Activated naive CD4-positive, alpha-beta T cell treated with anti-CD3 and anti-CD28 coated beads, Interleukin-2, amount 50 U/mL, for 24 hours (primary cell): ENCODE measurements around the gene DCDC2.
"Not testable (repeated sequence)": the region's sequence is repeated elsewhere in the genome, so short reads cannot be mapped to it uniquely, and the experiment has no call there.

Experiments
- H3K27ac Mint-ChIP-seq: one replicate; pipeline ENCODE4 v1.8.0; 2021; ENCODE audit warnings: mild to moderate bottlenecking, mixed read lengths
- H3K27me3 Mint-ChIP-seq: one replicate; pipeline ENCODE4 v1.8.0; 2021; ENCODE audit warnings: mixed read lengths
- H3K36me3 Mint-ChIP-seq: one replicate; pipeline ENCODE4 v1.8.0; 2021; ENCODE audit warnings: mixed read lengths
- H3K4me1 Mint-ChIP-seq: one replicate; pipeline ENCODE4 v1.8.0; 2021; ENCODE audit warnings: mixed read lengths
- H3K4me3 Mint-ChIP-seq: one replicate; pipeline ENCODE4 v1.8.0; 2021; ENCODE audit warnings: mild to moderate bottlenecking, mixed read lengths
- H3K9me3 Mint-ChIP-seq: one replicate; pipeline ENCODE4 v1.8.0; 2021; ENCODE audit warnings: mixed read lengths

Gene DCDC2

GRCh38 chr6:24353861-24354260, 4.0 kb downstream of the DCDC2 start:
- peaks cover under 1% of the 10 kb centered on the region for H3K27me3 Mint-ChIP-seq
- no peaks in the 10 kb centered on the region for H3K36me3 Mint-ChIP-seq
- no peak overlapping the region for H3K4me3 Mint-ChIP-seq
- H3K27ac Mint-ChIP-seq, result no peak overlapping the region
- peaks cover 12% of the 10 kb centered on the region for H3K4me1 Mint-ChIP-seq
- H3K9me3 Mint-ChIP-seq, result no peaks in the 10 kb centered on the region

DNA sequence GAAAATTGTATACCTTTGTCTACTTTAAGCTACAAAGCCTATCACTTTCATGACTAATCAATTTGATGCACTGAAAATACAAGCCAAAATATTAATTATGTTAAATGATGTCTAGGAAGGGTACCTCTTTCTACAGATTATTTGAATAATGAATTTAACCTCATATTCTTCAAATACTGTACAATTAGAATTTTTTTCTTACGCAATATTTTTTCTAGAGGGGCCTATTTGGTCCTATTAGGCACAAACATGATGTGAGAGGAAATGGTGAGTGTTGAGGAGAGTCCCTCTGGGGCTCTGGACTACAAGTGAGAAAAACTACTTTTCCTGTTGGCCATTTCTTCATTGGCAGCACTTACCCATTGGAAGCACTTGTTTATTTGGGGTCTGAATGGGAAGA, 5.4 kb downstream of the DCDC2 start:
- H3K36me3 Mint-ChIP-seq, result no peaks in the 10 kb centered on the region
- peaks cover 4% of the 10 kb centered on the region for H3K4me1 Mint-ChIP-seq
- H3K9me3 Mint-ChIP-seq, result no peaks in the 10 kb centered on the region
- no peak overlapping the region for H3K4me3 Mint-ChIP-seq
- peaks cover 4% of the 10 kb centered on the region for H3K27me3 Mint-ChIP-seq
- no peak overlapping the region for H3K27ac Mint-ChIP-seq

GRCh38 chr6:24344976-24345375, 12.9 kb downstream of the DCDC2 start:
- H3K4me3 Mint-ChIP-seq, result no peak overlapping the region
- H3K27ac Mint-ChIP-seq, result no peak overlapping the region
- peaks cover 25% of the 10 kb centered on the region for H3K27me3 Mint-ChIP-seq
- no peaks in the 10 kb centered on the region for H3K4me1 Mint-ChIP-seq
- no peaks in the 10 kb centered on the region for H3K9me3 Mint-ChIP-seq
- H3K36me3 Mint-ChIP-seq, result peaks cover 1% of the 10 kb centered on the region

DNA sequence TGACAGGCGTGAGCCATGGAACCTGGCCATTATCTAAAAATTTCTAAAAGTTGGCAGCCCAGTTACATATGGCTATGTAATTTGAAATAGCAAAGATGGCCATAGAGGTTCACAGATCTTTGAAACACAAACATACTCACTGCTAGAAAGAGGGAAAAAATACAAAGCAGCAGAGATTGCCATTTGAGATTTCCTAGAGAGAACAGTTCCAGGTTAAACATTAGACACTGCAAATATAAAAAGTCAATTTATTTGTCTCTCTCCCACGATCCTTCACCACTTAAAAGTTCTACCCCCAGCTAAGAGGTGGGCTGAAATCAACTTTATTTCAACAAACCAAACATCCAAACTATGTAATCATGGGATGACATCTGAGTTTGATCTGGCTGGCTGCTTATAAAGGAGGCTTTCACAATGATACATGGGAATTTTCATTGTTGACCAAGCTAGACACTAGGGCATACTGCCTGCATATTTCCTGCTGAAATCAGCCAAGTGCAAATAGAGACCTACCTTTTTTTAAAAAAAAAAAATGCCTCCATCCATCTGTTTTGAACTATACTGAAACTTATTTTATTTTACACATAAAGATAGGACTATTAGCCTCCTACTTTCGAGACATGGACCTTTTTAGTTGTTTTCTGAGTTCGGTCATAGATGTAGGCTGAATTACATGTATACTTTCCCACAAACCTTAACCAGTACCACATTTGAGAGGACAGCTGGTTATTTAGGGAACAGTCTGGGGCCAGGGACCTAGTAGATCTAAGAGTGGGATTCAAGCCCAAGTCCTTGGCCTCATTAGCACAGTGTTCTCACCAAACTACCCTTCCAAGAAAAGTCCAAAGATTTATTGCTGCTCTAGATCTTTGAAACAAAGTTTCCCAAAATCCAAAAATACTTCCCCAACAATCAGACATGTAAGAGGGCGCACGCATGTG, 16.6 kb downstream of the DCDC2 start:
- H3K27me3 Mint-ChIP-seq, result peaks cover 19% of the 10 kb centered on the region
- no peak overlapping the region for H3K4me3 Mint-ChIP-seq
- peaks cover 6% of the 10 kb centered on the region for H3K36me3 Mint-ChIP-seq
- no peak overlapping the region for H3K27ac Mint-ChIP-seq
- H3K9me3 Mint-ChIP-seq, result peaks cover 12% of the 10 kb centered on the region
- H3K4me1 Mint-ChIP-seq, result no peaks in the 10 kb centered on the region

DNA sequence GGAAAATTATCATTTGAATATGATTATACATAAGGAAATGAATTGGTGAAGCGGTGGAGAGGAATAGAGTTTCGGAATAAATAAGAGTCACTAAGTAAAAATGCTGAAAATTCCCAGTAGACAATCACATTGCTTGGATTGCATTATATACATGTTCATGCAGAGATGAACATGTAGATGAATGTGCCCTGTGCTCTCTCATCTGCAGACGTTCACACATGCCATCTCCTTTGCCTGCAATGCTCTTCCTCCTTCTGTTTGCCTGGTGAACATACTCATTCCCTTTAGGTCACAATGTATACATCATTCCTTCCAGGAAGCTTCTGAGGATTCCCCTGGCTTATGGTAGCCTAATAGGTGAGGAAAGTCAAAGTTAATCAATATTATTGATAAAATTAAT, 17.9 kb downstream of the DCDC2 start:
- Mint-ChIP-seq H3K27me3 (peaks cover 12% of the 10 kb centered on the region), H3K9me3 (peaks cover 12% of the 10 kb centered on the region), H3K4me1 (no peaks in the 10 kb centered on the region), H3K4me3 (no peak overlapping the region), H3K36me3 (peaks cover 4% of the 10 kb centered on the region), H3K27ac (no peak overlapping the region)

DNA sequence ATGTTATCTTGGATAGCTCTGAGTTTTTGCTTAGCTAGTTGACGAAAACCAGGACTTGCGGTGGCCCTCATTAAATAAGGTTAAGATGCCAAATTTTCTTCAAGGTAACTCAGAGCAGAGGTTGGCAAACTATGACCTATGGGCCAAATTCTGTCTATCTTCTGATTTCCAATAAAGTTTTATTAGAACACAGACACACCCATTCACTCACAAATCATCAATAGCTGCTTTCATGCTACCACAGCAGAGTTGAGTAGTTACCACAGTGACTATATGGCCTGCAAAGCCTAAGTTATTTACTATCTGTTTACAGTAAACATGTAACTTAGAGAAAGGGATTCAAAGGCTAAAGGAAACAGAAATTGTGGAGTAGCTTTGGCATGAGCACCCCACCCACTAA, 23.6 kb downstream of the DCDC2 start:
- Mint-ChIP-seq H3K27ac (no peak overlapping the region), H3K4me1 (no peaks in the 10 kb centered on the region), H3K36me3 (peaks cover 4% of the 10 kb centered on the region), H3K4me3 (no peak overlapping the region), H3K27me3 (peaks cover 3% of the 10 kb centered on the region), H3K9me3 (peaks cover 12% of the 10 kb centered on the region)

DNA sequence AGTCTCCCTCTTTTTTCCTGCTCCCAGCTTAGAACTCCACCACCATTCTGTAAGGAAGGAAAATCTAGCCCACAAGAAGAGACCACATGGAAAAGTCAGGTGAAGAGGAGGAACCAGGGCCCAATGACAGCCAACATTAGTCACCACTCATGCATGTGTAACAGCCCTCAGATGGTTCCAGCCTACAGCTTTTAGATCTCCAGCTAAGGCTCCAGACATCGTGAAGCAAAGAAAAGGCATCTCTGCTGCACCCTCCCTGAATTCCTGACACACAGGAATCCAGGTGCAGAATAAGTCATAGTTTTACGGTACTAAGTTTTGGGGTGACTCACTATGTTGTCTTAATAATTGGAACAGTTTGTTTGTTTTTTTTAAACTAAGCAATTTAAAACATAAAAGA, 25.5 kb downstream of the DCDC2 start:
- H3K27ac Mint-ChIP-seq, result no peak overlapping the region
- no peaks in the 10 kb centered on the region for H3K9me3 Mint-ChIP-seq
- peaks cover 1% of the 10 kb centered on the region for H3K27me3 Mint-ChIP-seq
- no peaks in the 10 kb centered on the region for H3K4me1 Mint-ChIP-seq
- no peaks in the 10 kb centered on the region for H3K36me3 Mint-ChIP-seq
- H3K4me3 Mint-ChIP-seq, result no peak overlapping the region

DNA sequence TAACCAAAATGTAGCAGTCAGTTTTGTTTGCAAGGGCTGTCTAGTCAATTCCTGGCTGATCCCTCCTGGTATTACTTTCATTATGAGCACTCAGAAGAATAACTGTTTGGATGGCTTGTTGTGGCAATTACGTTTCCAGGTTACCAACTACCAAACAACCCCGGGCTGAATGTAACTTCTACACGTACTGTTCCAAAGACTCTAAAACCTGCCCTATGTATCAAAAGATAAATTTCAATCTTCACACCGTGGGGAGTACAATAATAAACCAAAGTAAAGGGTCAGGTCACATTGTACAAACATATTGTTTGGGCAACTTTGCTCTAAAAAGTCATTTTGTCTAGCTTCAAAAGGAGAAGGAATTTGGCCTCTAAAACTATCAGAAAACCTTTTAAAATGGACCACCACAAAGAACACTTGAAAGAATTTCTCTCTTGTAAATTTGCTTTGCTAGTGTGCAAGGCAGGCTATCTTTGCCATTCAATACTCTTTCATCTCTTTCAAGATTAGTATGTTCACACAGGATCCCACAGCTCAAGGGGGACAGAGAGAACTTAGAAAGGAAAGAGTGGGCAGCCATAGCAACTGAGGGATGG, 27.6 kb downstream of the DCDC2 start:
- H3K9me3 Mint-ChIP-seq, result no peaks in the 10 kb centered on the region
- no peaks in the 10 kb centered on the region for H3K4me1 Mint-ChIP-seq
- H3K27me3 Mint-ChIP-seq, result peaks cover 3% of the 10 kb centered on the region
- no peak overlapping the region for H3K27ac Mint-ChIP-seq
- no peaks in the 10 kb centered on the region for H3K36me3 Mint-ChIP-seq
- no peak overlapping the region for H3K4me3 Mint-ChIP-seq

DNA sequence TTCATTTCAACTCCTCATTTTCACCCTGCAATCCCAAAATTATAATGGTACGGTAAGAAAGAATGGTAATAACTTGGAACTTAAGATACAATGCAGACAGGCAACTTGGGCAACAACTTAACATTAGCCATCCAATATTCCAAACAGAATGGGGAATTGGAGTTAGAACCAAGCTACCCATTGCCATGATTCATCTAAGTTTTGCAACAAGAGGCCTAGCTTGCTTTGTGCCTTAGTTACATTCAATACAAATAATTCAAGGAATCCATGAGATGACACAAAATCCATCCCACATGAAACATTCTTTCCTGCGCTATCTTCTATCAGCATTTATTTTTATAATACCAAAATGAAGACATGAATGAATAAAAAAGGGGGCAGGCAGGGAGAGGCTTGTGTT, 28.4 kb downstream of the DCDC2 start:
- Mint-ChIP-seq H3K9me3 (no peaks in the 10 kb centered on the region), H3K36me3 (no peaks in the 10 kb centered on the region), H3K4me1 (no peaks in the 10 kb centered on the region), H3K4me3 (no peak overlapping the region), H3K27me3 (peaks cover 3% of the 10 kb centered on the region), H3K27ac (no peak overlapping the region)

DNA sequence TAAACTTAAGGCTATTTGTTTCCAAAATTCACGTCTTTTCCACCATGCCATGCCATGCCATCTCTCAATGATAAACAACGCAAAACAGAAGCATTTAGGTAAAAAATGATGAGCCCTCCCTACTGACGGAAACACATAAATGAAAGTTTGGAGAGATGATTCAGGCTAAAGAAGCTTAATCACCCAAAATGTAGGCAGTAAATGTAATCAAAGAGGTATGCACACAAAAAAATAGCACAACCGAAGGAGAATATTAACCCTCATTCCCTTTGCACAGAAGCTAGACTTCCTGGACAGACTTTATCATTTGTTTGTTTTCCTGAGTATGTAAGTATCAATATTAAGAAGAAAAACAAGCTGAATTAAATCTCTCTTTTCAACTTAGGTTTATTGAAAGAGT, 28.8 kb downstream of the DCDC2 start:
- no peak overlapping the region for H3K27ac Mint-ChIP-seq
- no peak overlapping the region for H3K4me3 Mint-ChIP-seq
- no peaks in the 10 kb centered on the region for H3K9me3 Mint-ChIP-seq
- H3K36me3 Mint-ChIP-seq, result no peaks in the 10 kb centered on the region
- H3K4me1 Mint-ChIP-seq, result no peaks in the 10 kb centered on the region
- peaks cover 3% of the 10 kb centered on the region for H3K27me3 Mint-ChIP-seq

DNA sequence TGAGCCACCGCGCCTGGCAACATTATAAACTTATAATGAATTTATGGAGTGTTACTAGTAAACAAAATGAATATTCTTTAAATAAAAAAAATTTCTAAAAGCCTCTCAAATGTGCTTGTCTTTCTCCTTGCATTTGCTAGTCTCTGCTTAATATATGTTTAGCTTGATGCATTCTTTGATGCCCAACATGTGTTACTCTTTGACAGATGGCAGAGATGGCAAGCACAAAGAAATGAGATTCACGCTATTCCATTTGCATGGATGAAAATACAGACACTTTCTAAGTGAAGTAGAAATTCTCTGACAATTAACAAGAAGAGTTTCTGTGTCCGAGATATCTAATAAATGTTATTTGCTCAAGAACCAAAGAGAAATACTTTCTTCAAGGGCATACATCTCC, 30.1 kb downstream of the DCDC2 start:
- Mint-ChIP-seq H3K36me3 (no peaks in the 10 kb centered on the region), H3K4me3 (no peak overlapping the region), H3K27ac (no peak overlapping the region), H3K4me1 (no peaks in the 10 kb centered on the region), H3K9me3 (no peaks in the 10 kb centered on the region), H3K27me3 (peaks cover 3% of the 10 kb centered on the region)

DNA sequence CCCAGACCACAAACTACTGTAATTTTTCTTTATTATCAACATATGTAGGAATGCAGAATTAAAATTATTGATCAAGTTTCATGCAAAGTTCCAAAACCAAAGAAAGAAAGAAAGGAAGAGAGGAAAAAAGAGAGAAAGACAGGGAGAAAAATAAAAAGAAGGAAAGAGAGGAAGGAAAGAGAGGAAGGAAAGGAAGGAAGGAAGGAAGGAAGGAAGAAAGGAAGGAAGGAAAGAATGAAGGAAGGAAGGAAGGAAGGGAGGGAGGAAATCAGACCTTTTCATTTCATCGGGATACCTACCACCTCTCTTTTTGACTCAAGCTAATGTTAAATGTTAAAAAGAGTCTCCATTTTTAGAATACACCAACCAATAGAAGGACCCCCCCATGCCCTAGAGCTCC, 31.9 kb downstream of the DCDC2 start:
- Mint-ChIP-seq H3K4me3 (no peak overlapping the region), H3K9me3 (no peaks in the 10 kb centered on the region), H3K36me3 (no peaks in the 10 kb centered on the region), H3K27ac (no peak overlapping the region), H3K27me3 (peaks cover 10% of the 10 kb centered on the region), H3K4me1 (no peaks in the 10 kb centered on the region)

- peaks cover 14% of the 10 kb centered on the region for H3K27me3 Mint-ChIP-seq
- H3K36me3 Mint-ChIP-seq, result no peaks in the 10 kb centered on the region
- no peak overlapping the region for H3K27ac Mint-ChIP-seq
- H3K4me1 Mint-ChIP-seq, result no peaks in the 10 kb centered on the region
- no peak overlapping the region for H3K4me3 Mint-ChIP-seq
- H3K9me3 Mint-ChIP-seq, result no peaks in the 10 kb centered on the region
Measured at GRCh38 chr6:24324617-24325016, 33.2 kb downstream of the DCDC2 start.

GRCh38 chr6:24323632-24324337, 34.1 kb downstream of the DCDC2 start:
- peaks cover 16% of the 10 kb centered on the region for H3K27me3 Mint-ChIP-seq
- no peak overlapping the region for H3K4me3 Mint-ChIP-seq
- H3K27ac Mint-ChIP-seq, result no peak overlapping the region
- H3K4me1 Mint-ChIP-seq, result no peaks in the 10 kb centered on the region
- H3K36me3 Mint-ChIP-seq, result no peaks in the 10 kb centered on the region
- H3K9me3 Mint-ChIP-seq, result no peaks in the 10 kb centered on the region

DNA sequence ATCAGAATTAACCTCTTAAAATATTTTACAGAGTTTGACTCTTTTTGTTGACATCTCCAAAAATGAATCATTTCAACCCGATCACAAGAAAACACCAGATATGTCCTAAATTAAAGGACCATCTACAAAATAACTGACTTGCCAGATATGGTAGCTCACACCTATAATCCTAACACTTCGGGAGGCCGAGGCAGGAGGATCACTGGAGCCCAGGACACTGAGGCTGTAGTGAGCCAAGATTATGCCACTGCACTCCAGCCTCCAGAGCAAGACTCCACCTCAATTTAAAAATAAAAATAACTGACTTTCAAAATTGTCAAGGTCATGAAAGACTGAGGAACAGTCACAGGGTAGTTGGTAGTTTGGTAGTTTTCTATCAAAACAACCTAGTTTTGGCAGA, 34.9 kb downstream of the DCDC2 start:
- Mint-ChIP-seq H3K27me3 (peaks cover 16% of the 10 kb centered on the region), H3K4me3 (no peak overlapping the region), H3K27ac (no peak overlapping the region), H3K36me3 (no peaks in the 10 kb centered on the region), H3K9me3 (no peaks in the 10 kb centered on the region), H3K4me1 (no peaks in the 10 kb centered on the region)

- H3K27me3 Mint-ChIP-seq, result peaks cover 16% of the 10 kb centered on the region
- H3K36me3 Mint-ChIP-seq, H3K27ac Mint-ChIP-seq, H3K4me1 Mint-ChIP-seq, H3K4me3 Mint-ChIP-seq, H3K9me3 Mint-ChIP-seq: not testable (repeated sequence)
Measured at GRCh38 chr6:24322446-24322845, 35.4 kb downstream of the DCDC2 start.
